Activated CD4-positive, alpha-beta memory T cell treated with anti-CD3 and anti-CD28 coated beads for 36 hours (primary cell): ENCODE measurements around the gene POLG. TPM values are rescaled to one million over a fixed set of nuclear protein-coding genes. Genes with fewer than 3 reads are reported as not detected.

Experiments used
- CTCF ChIA-PET: fragments of 350-600 bp; sonication (Branson Sonifier 250); formaldehyde crosslinking; loops from one replicate; lab custom pipeline; 2021; ENCODE audit warnings: antibody characterized with exemption, inconsistent platforms; lab: Charles Lee
- POLR2A ChIA-PET: fragments of 350-600 bp; sonication (Branson Sonifier 250); formaldehyde crosslinking; loops from one replicate; lab custom pipeline; 2021; ENCODE audit warnings: antibody characterized with exemption; lab: Charles Lee
- DNase-seq: peaks from one replicate; pipeline ENCODE4 v3.0.0-alpha.2; 2020
- H3K27ac Mint-ChIP-seq: one replicate; pipeline ENCODE4 v1.8.0; 2021; ENCODE audit warnings: mixed read lengths
- H3K27me3 Mint-ChIP-seq: one replicate; pipeline ENCODE4 v1.8.0; 2021; ENCODE audit warnings: mixed read lengths
- H3K36me3 Mint-ChIP-seq: one replicate; pipeline ENCODE4 v1.8.0; 2021; ENCODE audit warnings: mixed read lengths
- H3K4me1 Mint-ChIP-seq: one replicate; pipeline ENCODE4 v1.8.0; 2021; ENCODE audit warnings: low read depth, mixed read lengths
- H3K4me3 Mint-ChIP-seq: one replicate; pipeline ENCODE4 v1.8.0; 2021; ENCODE audit warnings: mild to moderate bottlenecking, mixed read lengths
- H3K9me3 Mint-ChIP-seq: one replicate; pipeline ENCODE4 v1.8.0; 2021; ENCODE audit warnings: mixed read lengths
- intact Hi-C: fragments of 100-400 bp; cut with micrococcal nuclease; formaldehyde crosslinking; loops from one replicate; pipeline ENCODE4 v1.15.1; 2023
- total RNA-seq, 2 experiments: library from RNA; stranded (reverse); gene quantifications; one replicate each; pipeline ENCODE4 v1.2.3, GENCODE V29; 2021

Gene POLG
- total RNA-seq, 2 experiments from 2014 or later: 94.8 to 97.4 TPM

DNA sequence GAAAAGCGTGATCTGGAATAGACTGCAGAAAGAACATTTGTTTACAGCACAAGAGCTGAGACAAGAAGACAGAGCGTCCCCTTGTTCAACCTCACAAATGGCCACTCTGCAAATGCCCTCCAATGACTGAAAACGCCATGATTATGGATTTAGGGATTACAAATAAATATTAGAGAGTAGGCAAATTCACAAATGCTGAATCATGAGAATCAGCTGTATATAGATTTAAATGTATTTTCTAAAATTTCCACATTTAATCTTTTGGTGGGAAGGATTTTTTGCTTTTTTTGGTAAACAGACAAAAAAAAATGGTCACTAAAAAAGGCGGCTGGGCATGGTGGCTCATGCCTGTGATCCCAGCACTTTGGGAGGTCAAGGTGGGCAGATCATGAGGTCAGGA is 10.6 kb upstream of the POLG start:
- peaks cover 8% of the 10 kb centered on the region for H3K27me3 Mint-ChIP-seq
- peaks cover 11% of the 10 kb centered on the region for H3K4me1 Mint-ChIP-seq
- POLR2A ChIA-PET: interaction anchor here (0.7 kb wide), 1 partner anchor 9 kb away, joined by 3 read pairs; no protein-coding TSS in a partner anchor
- no peaks in the 10 kb centered on the region for H3K9me3 Mint-ChIP-seq
- no peak overlapping the region for H3K27ac Mint-ChIP-seq
- no peak for DNase-seq
- intact Hi-C loops: no loop called here
- no peak overlapping the region for H3K4me3 Mint-ChIP-seq
- peaks cover 1% of the 10 kb centered on the region for H3K36me3 Mint-ChIP-seq
- CTCF ChIA-PET: interaction anchor here (1.1 to 5.0 kb wide), 2 partner anchors 9 to 13 kb away, joined by 3 to 44 read pairs; no protein-coding TSS in a partner anchor

DNA sequence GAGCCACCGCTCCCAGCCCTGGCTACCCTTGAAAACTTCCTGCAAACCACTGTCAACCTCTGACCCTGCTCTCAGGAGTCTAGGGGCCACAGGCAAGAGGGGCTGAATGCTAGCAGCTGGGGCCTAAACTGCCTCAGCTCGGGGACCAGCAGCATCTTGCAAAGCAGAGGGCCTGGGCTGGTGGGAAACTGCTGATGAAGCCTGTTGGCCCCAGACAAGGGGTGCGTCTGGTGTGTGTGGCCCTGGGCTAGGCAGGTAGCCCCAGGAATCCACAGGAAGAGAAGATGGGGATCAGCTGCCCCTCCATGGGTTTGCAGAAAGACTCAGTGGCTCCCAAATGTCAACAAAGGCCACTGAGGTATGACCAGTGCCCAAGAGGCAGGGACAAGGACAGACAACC is 8.2 kb upstream of the POLG start:
- intact Hi-C loops: no loop called here
- no peak for DNase-seq
- ChIA-PET POLR2A (no interaction called here), CTCF (interaction anchor here (5.0 kb wide), 1 partner anchor 16 kb away, joined by 44 read pairs; no protein-coding TSS in a partner anchor)
- H3K27me3 Mint-ChIP-seq: peaks cover 4% of the 10 kb centered on the region
- H3K4me3 Mint-ChIP-seq: no peak overlapping the region
- no peaks in the 10 kb centered on the region for H3K9me3 Mint-ChIP-seq
- peaks cover 4% of the 10 kb centered on the region for H3K4me1 Mint-ChIP-seq
- H3K36me3 Mint-ChIP-seq: peaks cover 1% of the 10 kb centered on the region
- no peak overlapping the region for H3K27ac Mint-ChIP-seq

DNA sequence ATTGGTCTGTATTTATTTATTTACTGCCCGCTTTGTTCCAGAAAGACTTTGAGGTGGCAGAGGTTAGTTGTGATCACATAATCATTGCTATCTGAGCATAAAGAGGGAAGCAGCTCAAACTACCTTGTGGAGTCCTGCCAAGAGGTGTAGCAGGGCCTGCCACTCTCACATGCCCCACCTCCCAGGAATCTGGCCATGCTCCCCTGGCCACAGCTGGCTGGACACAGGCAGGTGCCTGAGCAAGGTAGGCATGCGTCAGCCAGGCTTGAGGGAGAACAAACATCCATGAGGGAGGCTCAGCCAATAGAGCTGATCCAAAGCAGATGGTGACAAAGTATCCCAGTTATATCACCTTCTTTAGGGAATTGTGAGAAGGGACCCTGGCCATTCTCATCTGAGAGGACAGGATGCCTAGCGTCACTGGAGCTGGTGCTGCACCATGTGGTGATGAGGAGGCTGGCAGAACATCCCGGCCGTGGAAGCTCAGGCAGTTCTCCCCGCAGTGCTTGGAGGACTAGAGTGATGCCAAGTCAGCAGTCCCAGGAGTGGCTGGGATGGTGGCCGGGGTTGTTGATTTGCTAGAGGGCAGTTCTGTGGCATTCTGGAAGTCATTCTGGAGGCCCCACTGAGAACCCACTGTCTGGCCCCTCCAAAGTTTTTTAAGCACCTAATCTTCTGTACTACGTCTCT is 6.8 kb upstream of the POLG start:
- no peak for DNase-seq
- no peak overlapping the region for H3K27ac Mint-ChIP-seq
- peaks cover 6% of the 10 kb centered on the region for H3K4me1 Mint-ChIP-seq
- peaks cover 1% of the 10 kb centered on the region for H3K36me3 Mint-ChIP-seq
- ChIA-PET POLR2A (no interaction called here), CTCF (interaction anchor here (1.2 to 1.8 kb wide), 2 partner anchors 15 to 18 kb away, joined by 3 to 6 read pairs; no protein-coding TSS in a partner anchor)
- intact Hi-C loops: no loop called here
- H3K9me3 Mint-ChIP-seq: no peaks in the 10 kb centered on the region
- no peak overlapping the region for H3K4me3 Mint-ChIP-seq
- peaks cover 4% of the 10 kb centered on the region for H3K27me3 Mint-ChIP-seq

DNA sequence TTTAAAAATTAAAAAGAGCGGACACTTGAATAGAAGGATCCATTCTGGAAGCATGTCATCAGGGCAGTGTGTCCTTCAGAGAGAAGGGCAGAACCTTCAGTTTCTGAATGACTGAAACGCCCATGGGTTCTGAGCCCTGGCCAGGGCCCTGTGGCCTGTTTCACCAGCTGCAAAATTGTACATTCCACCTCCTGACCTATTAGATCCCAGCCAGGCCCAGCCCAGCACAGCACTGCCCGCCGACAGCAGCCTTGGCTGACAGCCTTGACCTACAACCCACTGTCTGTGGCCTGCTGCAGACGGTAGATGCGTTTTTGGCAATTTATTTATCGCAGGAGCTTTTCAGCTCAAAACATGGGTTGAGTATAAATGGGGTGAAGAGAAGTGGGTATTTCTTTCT is 5.9 kb upstream of the POLG start:
- H3K4me3 Mint-ChIP-seq: no peak overlapping the region
- no peak overlapping the region for H3K27ac Mint-ChIP-seq
- ChIA-PET POLR2A (no interaction called here), CTCF (interaction anchor here (1.8 kb wide), 1 partner anchor 19 kb away, joined by 6 read pairs; no protein-coding TSS in a partner anchor)
- intact Hi-C loops: no loop called here
- peaks cover 8% of the 10 kb centered on the region for H3K4me1 Mint-ChIP-seq
- H3K9me3 Mint-ChIP-seq: no peaks in the 10 kb centered on the region
- no peak for DNase-seq
- peaks cover 4% of the 10 kb centered on the region for H3K27me3 Mint-ChIP-seq
- peaks cover 1% of the 10 kb centered on the region for H3K36me3 Mint-ChIP-seq

DNA sequence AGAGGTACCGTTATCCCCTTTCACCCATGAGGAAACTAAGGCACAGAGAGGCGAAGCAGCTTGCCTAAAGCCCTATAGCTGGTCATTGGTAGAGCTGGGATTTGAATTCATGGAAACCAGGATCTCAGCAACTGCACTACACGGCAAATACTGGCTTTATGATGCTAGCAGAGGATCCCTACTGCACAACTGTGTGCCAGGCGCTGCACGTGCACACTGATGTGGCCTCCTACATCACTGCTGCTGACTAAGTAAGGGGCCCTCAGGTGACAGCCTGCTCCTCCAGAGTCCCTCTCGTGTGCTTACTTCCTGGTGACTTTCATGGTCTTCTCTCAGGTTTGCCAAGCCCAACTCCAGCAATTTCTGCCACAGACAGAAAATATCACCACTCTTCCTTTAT is 3.4 kb upstream of the POLG start:
- intact Hi-C loops: loop anchor here (10.0 kb wide), 2 partner anchors 423 to 713 kb away; partner anchors contain the start of genes AEN and MFGE8
- Mint-ChIP-seq H3K4me3 (no peak overlapping the region), H3K9me3 (peaks cover 4% of the 10 kb centered on the region), H3K27ac (no peak overlapping the region), H3K4me1 (peaks cover 19% of the 10 kb centered on the region), H3K36me3 (peaks cover 7% of the 10 kb centered on the region), H3K27me3 (peaks cover 4% of the 10 kb centered on the region)
- ChIA-PET CTCF (interaction anchor here (1.0 to 6.6 kb wide), 3 partner anchors 21 to 131 kb away, joined by 3 to 58 read pairs (median 12); no protein-coding TSS in a partner anchor), POLR2A (no interaction called here)
- DNase-seq: peak; percentile 35

DNA sequence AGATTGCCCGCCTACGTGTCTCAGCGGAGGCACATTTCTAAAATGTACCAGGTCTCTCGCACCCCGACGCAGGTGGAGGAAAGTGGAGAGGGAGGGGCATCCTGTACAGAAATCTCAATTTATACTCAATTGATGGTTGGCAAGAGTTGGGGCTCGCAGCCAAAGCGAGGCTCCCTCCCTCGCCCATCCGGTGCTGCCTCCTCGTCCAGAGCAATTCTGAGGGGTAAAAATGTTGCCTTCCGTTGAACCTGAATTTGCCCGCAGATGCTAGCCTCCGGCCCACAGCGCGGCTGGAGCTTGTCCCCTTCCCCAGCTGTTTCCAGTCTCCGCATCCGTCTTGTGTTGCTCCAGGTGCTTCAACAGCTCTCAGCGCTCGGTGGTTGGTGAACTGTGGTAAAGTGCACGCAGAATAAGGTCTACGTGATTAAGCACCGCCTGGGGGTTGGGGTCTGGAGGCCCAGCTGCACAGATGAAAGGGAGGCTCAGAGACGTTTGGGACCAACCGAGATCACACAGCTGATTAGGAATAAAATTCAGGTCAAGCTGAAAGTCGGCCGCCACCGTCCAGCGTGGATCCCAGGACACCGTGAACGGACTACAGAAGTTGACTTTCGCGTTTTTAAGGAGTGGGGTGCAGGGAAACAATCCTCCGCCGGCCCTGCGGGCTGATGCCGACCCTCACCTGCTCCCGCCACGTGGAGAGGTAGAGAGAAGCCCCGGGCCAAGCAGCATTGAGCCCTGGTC is 846 bp upstream of the POLG start:
- intact Hi-C loops: loop anchor here (2.0 to 10.0 kb wide), 5 partner anchors 129 to 711 kb away; partner anchors contain the start of genes AEN, MFGE8 and TICRR
- CTCF ChIA-PET: interaction anchor here (1.4 to 6.6 kb wide), 3 partner anchors 24 to 129 kb away, joined by 4 to 58 read pairs (median 19); no protein-coding TSS in a partner anchor

DNA sequence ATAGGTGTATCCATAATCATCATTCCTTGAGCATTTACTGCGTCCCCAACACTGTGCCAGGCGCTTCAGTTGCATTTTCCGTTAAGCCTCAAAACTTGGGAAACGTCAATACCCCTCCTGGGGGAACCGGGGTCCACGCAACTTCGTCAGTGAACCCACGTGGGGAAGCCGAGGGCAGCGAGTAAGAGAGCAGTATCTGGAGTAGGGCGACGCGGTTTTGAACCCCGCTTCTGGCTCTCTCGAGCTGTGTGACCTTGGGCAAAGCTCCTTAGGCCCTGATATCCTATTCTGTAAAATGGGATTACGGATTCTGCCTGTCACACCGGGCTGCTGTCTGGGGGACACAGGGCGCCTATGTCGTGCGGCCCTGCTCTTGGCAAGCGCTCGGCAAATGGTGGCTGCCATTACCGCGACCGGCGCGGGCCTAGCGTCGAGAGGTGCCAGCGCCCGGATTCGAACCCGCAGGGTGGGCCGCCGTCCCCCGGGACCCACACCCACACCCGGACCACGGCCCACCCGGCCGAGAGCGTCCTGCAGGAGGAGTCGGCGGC is 590 bp downstream of the POLG start:
- peaks cover 56% of the 10 kb centered on the region for H3K4me1 Mint-ChIP-seq
- no peak for DNase-seq
- intact Hi-C loops: loop anchor here (1.0 to 10.0 kb wide), 6 partner anchors 91 to 709 kb away; partner anchors contain the start of genes AEN, FANCI, MFGE8 and TICRR
- peaks cover 4% of the 10 kb centered on the region for H3K27me3 Mint-ChIP-seq
- H3K27ac Mint-ChIP-seq: peak overlapping the region; percentile 54
- peaks cover 44% of the 10 kb centered on the region for H3K36me3 Mint-ChIP-seq
- CTCF ChIA-PET: interaction anchor here (1.4 to 6.6 kb wide), 3 partner anchors 25 to 127 kb away, joined by 4 to 58 read pairs (median 19); no protein-coding TSS in a partner anchor
- H3K4me3 Mint-ChIP-seq: peak overlapping the region; percentile 81
- POLR2A ChIA-PET: interaction anchor here (1.0 kb wide), 1 partner anchor 241 kb away, joined by 4 read pairs; the partner anchor contains the start of gene TICRR
- peaks cover 4% of the 10 kb centered on the region for H3K9me3 Mint-ChIP-seq

More for the DNA sequence above, 846 bp upstream of the POLG start:
- peak; percentile 61 for DNase-seq
- H3K27me3 Mint-ChIP-seq: peaks cover 4% of the 10 kb centered on the region
- peaks cover 42% of the 10 kb centered on the region for H3K4me1 Mint-ChIP-seq
- peaks cover 30% of the 10 kb centered on the region for H3K36me3 Mint-ChIP-seq
- peak overlapping the region; percentile 85 for H3K4me3 Mint-ChIP-seq
- H3K27ac Mint-ChIP-seq: peak overlapping the region; percentile 93
- peaks cover 4% of the 10 kb centered on the region for H3K9me3 Mint-ChIP-seq
- POLR2A ChIA-PET: interaction anchor here (1.0 kb wide), 1 partner anchor 240 kb away, joined by 4 read pairs; the partner anchor contains the start of gene TICRR

DNA sequence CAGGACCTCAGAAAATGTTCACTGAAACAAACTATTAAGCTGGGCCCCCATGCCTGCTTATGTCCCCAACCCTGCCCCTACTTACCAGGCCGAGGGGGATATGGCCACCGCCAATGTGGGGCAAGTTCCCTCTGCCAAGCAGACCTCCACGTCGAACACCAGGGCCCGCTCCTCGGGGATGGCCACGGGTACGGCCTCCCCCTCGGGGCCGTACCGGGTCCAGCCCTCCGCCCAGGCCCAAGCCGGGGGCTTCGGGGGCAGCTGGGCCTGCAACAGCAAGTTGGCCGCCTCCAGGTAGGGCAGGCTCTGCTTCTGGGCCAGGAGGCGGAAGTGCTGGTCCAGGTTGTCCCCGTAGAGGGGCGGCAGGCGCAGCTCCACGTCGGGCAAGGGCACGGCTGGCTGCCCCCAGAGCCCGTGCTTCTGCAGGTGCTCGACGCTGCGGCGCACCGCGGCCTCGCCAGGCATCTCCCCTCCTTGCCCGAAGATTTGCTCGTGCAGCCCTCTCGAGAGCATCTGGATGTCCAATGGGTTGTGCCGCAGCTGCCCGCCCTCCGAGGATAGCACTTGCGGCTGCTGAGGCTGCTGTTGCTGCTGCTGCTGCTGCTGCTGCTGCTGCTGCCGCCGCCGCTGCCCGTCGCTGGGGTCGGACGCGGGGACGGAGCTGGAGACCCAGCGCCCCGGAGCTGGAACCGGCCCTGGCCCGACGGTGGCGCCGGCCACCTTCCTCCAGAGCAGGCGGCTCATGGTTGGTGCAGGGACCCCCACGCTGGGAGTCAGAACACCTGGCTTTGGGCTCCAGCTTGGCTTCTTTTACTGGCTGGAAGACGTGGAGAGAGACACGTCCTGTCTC is 1.4 kb downstream of the POLG start:
- Mint-ChIP-seq H3K9me3 (peaks cover 4% of the 10 kb centered on the region), H3K27ac (peak overlapping the region; percentile 54), H3K36me3 (peaks cover 49% of the 10 kb centered on the region), H3K4me3 (peak overlapping the region; percentile 81), H3K4me1 (peaks cover 59% of the 10 kb centered on the region), H3K27me3 (peaks cover 4% of the 10 kb centered on the region)
- intact Hi-C loops: loop anchor here (10.0 kb wide), 2 partner anchors 418 to 708 kb away; partner anchors contain the start of genes AEN and MFGE8
- ChIA-PET CTCF (interaction anchor here (0.7 to 6.6 kb wide), 7 partner anchors 9 to 127 kb away, joined by 3 to 58 read pairs (median 3); no protein-coding TSS in a partner anchor), POLR2A (interaction anchor here (0.9 kb wide), 1 partner anchor 89 kb away, joined by 3 read pairs; the partner anchor contains the start of gene FANCI)
- no peak for DNase-seq

DNA sequence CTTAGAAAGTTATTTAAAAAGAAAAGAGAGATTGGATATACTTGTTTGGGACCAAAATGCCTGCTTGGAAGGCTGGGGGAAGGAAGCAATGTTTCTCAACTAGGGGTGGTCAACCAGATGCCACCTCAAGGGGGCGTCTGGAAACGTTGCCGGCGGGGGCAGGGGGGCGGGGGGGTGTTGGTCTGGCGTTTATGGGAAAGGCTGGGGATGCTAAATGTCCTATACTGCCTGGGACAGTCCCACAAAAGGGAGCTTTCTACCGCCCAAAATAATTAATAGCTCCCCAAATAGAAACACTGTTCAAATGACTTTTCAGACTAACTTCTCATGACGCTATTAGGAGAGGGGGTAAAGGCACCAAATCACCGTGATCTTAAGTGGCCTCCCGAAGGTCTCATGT is 2.2 kb downstream of the POLG start:
- Mint-ChIP-seq H3K9me3 (peaks cover 4% of the 10 kb centered on the region), H3K4me3 (peak overlapping the region; percentile 49), H3K27me3 (peaks cover 4% of the 10 kb centered on the region), H3K27ac (no peak overlapping the region), H3K4me1 (peaks cover 58% of the 10 kb centered on the region), H3K36me3 (peaks cover 54% of the 10 kb centered on the region)
- POLR2A ChIA-PET: interaction anchor here (0.9 kb wide), 1 partner anchor 89 kb away, joined by 3 read pairs; the partner anchor contains the start of gene FANCI
- intact Hi-C loops: loop anchor here (10.0 kb wide), 2 partner anchors 418 to 708 kb away; partner anchors contain the start of genes AEN and MFGE8
- CTCF ChIA-PET: interaction anchor here (0.9 to 1.1 kb wide), 4 partner anchors 8 to 126 kb away, joined by 3 read pairs; no protein-coding TSS in a partner anchor
- DNase-seq: peak; percentile 28

DNA sequence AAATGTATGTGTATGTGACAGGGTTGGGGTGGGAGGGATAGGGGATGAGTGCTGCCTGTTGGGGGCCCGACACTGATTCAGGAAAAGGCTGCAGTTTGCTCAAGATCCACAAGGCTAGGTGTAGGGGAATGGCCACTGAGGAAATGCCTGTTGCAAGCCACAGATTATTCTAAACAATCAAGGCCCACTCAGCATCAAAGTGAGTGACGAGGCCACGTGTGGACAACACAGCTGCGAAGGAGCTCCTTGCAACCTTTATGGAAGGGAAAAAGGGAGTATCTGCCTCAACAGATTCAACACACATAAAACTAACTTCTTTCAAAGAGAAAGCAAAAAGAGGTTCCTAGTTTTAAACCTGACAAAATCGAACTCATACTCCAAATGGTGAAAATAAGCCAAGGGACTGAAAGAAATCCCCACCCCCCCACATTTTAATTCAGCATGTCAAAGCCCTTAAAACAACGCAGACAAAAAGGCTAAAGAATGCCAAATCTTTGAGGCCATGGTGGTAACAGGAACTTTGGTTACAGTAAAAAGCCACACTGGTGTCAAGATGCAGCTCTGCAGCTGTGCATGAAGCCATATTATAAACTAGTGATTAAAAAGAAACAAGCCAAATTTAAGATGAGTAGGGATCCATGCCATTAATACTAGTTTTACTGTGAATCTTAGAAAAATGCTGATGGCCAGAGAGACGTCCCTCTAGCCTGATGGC is 3.6 kb downstream of the POLG start:
- peaks cover 4% of the 10 kb centered on the region for H3K27me3 Mint-ChIP-seq
- DNase-seq: no peak
- peaks cover 4% of the 10 kb centered on the region for H3K9me3 Mint-ChIP-seq
- intact Hi-C loops: loop anchor here (10.0 kb wide), 2 partner anchors 416 to 706 kb away; partner anchors contain the start of genes AEN and MFGE8
- ChIA-PET CTCF (interaction anchor here (0.9 to 2.6 kb wide), 4 partner anchors 14 to 124 kb away, joined by 3 to 12 read pairs (median 8); no protein-coding TSS in a partner anchor), POLR2A (no interaction called here)
- H3K4me3 Mint-ChIP-seq: peak overlapping the region; percentile 9
- H3K36me3 Mint-ChIP-seq: peaks cover 67% of the 10 kb centered on the region
- H3K27ac Mint-ChIP-seq: peak overlapping the region; percentile 64
- peaks cover 58% of the 10 kb centered on the region for H3K4me1 Mint-ChIP-seq
